ENCODE results near the gene ZNF195.
"Not testable (repeated sequence)": the region's sequence is repeated elsewhere in the genome, so short reads cannot be mapped to it uniquely, and the experiment has no call there.

Gene ZNF195

DNA sequence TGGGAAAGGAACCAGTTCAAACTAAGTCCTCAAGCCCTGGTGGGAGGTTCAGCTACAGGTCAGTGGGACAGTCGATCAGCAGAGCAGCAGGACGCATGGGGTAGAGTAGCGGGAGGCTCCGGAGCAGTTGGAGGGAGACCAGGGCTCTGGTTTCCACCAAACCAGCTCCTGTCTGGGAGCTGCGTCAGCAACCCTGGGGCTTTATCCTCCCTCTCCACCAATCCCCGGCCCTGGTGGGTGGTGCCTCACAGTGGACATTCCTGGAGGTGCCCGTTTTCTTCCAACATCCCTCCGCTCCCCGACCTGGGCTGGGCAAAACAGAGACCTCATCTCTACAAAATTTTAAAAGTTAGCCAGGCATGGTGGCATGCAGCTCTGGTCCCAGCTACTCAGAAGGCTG lies 32.4 kb downstream of the ZNF195 start:
- no peak for DNase-seq (ENCODE audit: low read depth)

DNA sequence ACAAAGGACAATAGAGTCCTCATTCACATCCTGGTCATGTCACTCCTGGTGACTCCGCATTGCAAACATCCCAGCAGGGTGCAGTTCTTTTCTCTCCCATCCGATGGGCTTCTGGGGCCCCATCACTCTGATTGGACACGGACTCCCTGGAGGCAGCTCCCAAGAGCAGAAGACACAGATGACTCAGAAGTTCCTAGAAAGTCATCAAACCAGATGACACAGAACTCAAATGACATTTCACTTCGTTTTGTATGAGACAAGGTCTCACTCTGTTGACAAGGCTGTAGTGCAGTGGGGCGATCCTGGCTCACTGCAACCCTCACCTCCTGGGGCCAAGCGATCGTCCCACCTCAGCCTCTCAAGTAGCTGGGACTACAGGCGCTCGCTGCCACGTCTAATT lies 33.2 kb downstream of the ZNF195 start:
- DNase-seq (ENCODE audit: low read depth), result no peak

DNA sequence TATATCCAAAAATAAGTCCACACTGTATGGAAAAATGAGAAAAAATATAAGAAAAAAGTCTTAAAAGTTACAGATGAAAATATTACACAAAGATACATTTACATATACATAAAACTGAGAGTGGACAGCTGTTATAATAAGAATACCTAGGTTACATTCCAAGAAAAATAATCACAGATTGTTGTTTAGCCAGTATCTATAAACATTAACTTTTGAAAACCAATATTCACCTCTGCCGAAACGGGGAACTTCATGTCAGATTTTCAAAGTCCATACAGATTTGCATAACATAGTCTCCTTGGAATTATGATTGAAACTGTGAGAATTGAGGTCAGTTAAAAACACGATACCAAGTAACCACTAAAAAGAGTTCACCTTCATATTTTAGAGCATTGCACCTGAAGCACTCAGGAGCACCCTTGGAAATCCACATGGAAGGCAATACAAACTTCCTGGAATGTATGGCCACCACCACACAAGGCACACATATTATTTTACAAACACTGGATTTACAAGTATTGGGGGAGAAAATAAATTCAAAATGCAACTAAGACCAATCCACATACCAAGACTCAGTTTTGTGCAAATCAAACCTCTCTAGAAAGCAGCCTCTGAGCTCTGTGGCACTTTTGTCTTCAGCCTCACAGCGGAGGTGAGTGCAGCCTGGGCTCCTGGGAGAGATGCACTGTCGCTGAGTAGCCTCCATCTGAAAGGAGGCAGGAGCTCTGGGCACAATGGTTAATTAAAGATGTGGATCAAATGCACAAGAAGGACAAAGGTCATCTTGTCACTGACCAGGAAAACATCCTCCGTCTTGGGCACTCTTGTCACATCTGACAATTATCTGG lies 34.4 kb downstream of the ZNF195 start:
- no peak for DNase-seq (ENCODE audit: low read depth)

DNA sequence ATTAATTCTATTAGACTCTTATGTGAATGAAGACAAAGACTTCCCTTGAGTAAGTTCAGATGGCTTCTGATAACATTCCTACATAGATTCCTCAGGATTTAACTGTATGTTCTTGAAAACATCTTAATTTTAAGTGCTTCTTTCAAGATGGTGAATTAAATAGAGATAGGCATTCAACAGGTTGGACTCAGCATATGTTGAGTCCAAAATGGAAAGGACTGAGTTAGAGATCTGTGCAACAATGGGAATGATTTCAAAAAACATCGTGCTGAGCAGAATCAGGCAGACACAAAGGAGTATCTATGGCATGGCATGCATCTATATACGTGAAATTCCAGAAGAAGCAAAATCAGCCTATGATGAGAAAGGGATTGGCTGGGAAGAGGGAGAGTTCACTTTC lies 36.2 kb downstream of the ZNF195 start:
- DNase-seq (ENCODE audit: low read depth), result no peak

DNA sequence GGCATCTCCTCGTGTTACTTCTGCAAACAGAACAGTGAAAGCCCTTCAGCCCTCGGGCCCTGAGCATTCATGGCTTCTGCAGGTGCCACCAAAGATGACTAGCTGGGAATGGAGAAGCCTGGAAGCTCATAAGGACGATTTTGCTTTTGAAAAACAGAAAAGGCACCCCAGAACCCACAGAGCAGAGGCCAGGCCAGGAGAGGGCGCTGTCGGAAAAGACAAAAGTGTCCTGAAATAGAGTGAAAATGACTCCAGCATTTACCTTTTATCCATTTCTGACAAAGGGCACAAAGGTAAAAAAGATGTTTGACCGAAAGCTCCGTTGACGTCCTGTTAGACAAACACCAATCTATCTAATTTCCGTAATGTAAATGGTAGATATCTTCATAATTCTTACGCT lies 37.6 kb downstream of the ZNF195 start:
- DNase-seq (ENCODE audit: low read depth), result peak; percentile 49

DNA sequence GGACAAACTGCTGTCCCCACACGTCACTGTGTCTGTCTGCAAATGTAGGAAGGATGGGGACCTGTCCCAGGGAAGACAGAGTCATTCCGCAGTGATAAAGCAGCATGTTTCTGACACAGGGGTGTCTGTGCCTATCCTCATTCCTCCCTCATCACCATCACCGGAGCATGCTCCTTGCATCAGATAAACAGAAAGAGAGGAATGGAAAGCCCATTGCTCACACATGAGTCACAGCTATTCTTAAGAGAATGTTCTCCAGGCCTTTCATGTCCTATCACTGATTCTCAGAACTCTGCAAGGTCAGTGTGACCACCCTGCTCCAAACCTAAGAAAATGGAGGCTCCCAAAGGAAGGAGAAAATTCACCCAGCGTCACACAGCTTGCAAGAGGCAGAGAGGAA lies 38.9 kb downstream of the ZNF195 start:
- DNase-seq (ENCODE audit: low read depth), result no peak

DNA sequence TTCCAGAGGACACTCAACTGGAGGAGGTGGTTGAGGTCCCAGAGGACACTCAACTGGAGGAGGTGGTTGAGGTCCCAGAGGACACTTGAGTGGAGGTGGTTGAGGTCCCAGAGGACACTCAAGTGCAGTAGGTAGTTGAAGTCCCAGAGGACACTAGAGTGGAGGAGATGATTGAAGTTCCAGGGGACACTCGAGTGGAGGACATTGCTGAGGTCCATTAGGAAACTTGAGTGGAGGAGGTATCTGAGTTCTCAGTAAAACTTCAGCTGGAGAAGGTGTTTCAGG lies 39.7 kb downstream of the ZNF195 start:
- DNase-seq (ENCODE audit: low read depth), result no peak

DNA sequence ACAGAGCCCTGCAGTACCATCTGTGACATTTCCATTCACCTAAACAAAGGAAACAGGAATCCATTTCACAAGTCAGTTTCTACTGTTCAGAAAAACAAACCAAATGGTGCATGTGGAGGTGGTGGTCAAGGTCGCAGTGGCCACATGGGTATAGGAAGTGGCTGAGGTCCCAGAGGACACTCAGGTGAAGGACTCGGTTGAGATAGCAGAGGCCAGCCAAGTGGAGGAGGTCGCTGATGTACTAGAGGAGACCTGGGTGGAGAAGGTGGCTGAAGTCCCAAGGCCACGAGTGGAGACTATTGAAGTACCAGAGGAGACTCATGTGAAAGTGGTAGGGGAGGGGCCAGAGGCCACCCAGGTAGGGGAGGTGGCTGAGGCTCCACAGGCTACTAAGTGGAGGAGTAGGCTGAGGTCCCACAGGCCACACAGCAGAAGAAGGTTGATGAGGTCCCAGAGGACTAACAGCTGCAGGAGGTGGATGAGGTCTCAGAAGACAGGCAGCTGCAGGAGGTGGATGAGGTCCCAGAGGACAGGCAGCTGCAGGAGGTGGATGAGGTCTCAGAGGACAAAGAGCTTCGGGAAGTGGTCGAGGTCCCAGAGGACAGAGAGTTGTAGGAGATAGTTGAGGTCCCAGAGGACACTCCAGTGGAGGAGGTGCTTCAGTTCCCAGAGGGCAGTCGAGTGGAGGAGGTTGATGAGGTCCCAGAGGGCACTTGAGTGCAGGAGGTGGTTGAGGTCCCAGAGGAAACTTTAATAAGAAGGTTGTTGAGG lies 40.2 kb downstream of the ZNF195 start:
- DNase-seq (ENCODE audit: low read depth), result no peak

DNA sequence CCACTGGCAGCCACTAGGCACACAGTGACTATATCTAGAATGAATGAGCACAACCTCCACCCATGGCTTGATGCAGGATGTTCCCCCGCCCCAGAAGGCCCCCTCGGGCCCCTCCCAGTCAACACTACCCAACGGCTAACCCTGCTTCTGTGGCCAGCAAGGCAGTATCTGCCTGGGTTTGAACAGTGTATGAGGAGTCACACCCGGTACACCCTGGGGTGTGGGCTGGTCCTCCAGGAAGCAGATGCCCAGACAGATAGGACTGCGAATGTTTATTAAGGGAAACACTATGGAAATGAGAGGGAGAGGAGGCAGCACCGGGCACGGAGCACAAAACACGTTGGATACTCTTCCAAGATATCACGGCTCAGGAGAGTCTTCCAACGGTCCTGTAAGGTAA lies 42.5 kb downstream of the ZNF195 start:
- DNase-seq (ENCODE audit: low read depth), result not testable (repeated sequence)

DNA sequence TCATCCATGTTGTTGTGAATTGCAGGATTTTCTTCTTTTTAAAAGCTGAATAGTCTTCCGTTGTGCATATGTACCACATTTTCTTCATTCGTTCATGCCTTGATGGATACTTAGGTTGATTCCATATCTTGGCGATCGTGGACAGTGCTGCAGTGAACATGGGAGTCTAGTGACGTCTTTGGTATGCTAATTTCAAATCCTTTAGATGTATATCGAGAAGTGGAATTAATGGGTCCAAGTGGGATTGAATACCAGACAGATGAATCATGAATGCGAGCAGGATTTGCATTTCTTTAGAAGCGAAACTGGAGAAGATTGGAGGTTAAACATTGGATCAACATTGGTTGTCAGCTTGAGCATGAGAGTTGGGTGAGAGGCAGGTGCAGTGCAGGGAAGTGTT lies 45.8 kb downstream of the ZNF195 start:
- not testable (repeated sequence) for DNase-seq (ENCODE audit: low read depth)

DNA sequence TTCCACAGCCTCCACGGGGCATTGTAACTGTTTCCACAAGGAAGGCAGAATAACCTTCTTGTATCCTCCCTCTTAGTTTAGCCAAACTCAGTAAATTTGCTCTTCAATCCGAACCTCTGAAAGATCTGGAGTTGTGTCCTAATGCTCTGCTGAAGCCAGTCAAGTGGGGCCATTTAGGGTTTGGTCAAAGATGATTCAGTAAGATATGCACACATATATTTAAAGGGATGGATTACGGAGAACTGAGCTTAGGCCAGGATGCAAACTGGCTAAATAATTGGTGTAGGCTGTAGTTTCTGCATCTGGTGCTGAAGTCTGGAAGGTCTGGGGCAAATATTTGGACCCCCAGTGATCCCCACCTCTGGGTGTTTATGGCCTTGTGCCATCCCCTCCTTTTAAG lies 47.9 kb downstream of the ZNF195 start:
- DNase-seq (ENCODE audit: low read depth), result not testable (repeated sequence)

DNA sequence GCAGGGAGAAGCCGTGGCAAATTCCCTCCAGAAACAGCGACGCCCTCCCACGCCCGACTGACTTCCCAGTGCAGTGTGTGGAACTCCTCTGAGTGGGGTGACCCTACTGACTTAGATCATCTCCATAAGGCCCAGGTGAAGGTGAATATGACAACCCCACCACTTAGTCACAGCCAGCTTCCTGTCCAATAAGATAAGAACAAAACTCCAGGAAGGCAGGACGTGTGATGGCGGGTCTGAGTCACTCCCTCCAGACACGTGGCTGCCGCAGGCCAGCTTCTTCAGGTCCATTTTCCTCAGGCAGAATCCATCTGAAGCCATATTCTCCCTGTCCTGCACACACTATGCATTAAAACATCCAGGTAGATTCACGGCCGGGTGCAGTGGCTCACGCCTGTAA lies 48.9 kb downstream of the ZNF195 start:
- DNase-seq (ENCODE audit: low read depth), result not testable (repeated sequence)

DNA sequence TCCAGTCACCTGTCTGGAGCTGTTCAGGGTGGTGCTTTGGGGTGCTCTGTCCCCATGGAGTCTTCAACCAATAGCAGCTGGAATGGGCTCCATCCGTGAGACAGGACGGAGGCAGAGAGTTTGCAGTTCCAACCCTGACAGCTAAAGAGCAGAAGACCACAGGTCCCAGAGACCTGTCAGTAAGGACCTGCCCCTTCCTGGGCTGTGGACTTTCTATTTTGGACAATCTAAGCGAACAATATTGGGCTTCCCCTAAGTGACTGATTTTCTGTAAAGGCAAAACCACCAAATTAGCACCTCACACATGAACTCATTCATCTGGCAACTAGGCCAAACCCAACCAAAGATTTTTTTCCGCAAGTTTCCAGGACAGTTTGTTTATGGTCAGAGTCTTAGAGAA lies 50.4 kb downstream of the ZNF195 start:
- DNase-seq (ENCODE audit: low read depth), result not testable (repeated sequence)

DNA sequence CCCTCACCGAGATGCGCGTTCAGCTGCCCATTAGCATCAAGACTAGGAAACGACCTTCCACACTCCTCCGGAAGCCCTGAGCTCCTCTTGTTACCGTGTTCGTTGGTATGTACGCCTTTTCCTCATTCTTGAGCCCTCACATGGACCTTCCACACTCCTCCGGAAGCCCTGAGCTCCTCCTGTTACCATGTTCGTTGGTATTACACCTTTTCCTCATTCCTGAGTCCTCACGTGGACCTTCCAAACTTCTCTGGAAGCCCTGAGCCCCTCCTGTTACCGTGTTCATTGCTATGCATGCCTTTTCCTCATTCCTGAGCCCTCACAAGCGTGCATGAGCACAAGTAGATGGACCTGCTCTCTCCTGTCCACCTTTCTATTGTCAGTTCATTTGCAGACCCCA lies 52.5 kb downstream of the ZNF195 start:
- not testable (repeated sequence) for DNase-seq (ENCODE audit: low read depth)

DNA sequence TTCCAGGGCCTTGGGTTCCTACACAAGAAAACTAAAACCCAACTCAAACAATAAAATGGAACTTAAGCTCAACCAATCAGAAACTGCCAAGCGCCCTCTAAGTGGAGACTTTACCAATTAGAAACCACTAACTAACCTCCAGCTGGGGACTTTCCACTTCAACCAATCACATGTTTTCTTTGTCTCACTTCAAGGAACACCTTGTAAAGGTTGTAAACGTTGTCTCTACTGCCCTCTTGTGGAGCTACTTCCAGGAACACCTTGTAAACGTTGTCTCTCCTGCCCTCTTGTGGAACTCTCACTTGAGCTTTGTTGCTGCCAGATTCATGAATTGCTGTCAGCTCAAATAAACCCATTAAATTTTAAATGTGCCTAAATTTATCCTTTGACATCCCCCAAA lies 54.2 kb downstream of the ZNF195 start:
- not testable (repeated sequence) for DNase-seq (ENCODE audit: low read depth)

Data from activated gamma-delta T cell treated with anti-CD3 and anti-CD28 coated beads, Interleukin-2, amount 50 U/mL, for 16 hours (primary cell).